ENCODE data around the gene LIMA1.

Gene LIMA1

GRCh38 chr12:50197297-50197727 lies 86.0 kb downstream of the LIMA1 start:
- no peak for ATAC-seq
- no peak for TF ChIP-seq ZC3H10 (CRISPR knock-in tag; IDR thresholded peaks at IDR 0.05)
- TF ChIP-seq TOX (CRISPR knock-in tag; IDR thresholded peaks at IDR 0.05; ENCODE audit: borderline replicate concordance), result no peak
- TF ChIP-seq BACH2 (CRISPR knock-in tag; IDR thresholded peaks at IDR 0.05; ENCODE audit: borderline replicate concordance), result no peak
- no peak for TF ChIP-seq ZFP30 (CRISPR knock-in tag; IDR thresholded peaks at IDR 0.05)
- no peak for TF ChIP-seq POU6F1 (CRISPR knock-in tag; IDR thresholded peaks at IDR 0.05; ENCODE audit: borderline replicate concordance, low read depth)
- no peak for TF ChIP-seq RARB (CRISPR knock-in tag; IDR thresholded peaks at IDR 0.05)
- TF ChIP-seq GLIS3 (CRISPR knock-in tag; IDR thresholded peaks at IDR 0.05), result no peak
- no peak for TF ChIP-seq ZNF565 (CRISPR knock-in tag; conservative IDR thresholded peaks at IDR 0.05; ENCODE audit: low read depth)
- TF ChIP-seq, protein P1, sequence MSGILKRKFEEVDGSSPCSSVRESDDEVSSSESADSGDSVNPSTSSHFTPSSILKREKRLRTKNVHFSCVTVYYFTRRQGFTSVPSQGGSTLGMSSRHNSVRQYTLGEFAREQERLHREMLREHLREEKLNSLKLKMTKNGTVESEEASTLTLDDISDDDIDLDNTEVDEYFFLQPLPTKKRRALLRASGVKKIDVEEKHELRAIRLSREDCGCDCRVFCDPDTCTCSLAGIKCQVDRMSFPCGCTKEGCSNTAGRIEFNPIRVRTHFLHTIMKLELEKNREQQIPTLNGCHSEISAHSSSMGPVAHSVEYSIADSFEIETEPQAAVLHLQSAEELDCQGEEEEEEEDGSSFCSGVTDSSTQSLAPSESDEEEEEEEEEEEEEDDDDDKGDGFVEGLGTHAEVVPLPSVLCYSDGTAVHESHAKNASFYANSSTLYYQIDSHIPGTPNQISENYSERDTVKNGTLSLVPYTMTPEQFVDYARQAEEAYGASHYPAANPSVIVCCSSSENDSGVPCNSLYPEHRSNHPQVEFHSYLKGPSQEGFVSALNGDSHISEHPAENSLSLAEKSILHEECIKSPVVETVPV (CRISPR knock-in tag; IDR thresholded peaks at IDR 0.05), result no peak
- no peak for TF ChIP-seq ARNTL (CRISPR knock-in tag; IDR thresholded peaks at IDR 0.05; ENCODE audit: borderline replicate concordance, low read depth)
- TF ChIP-seq OSR1 (CRISPR knock-in tag; IDR thresholded peaks at IDR 0.05), result no peak
- no peak for TF ChIP-seq ESRRG (CRISPR knock-in tag; IDR thresholded peaks at IDR 0.05)
- TF ChIP-seq TCF4 (CRISPR knock-in tag; IDR thresholded peaks at IDR 0.05; ENCODE audit: borderline replicate concordance), result no peak
- TF ChIP-seq TSHZ2 (CRISPR knock-in tag; IDR thresholded peaks at IDR 0.05), result no peak
- no peak for TF ChIP-seq SNAI2 (CRISPR knock-in tag; IDR thresholded peaks at IDR 0.05)
- no peak for TF ChIP-seq CSDC2 (CRISPR knock-in tag; IDR thresholded peaks at IDR 0.05)
- no peak for TF ChIP-seq PATZ1 (CRISPR knock-in tag; IDR thresholded peaks at IDR 0.05; ENCODE audit: borderline replicate concordance)
- TF ChIP-seq ZFP3 (CRISPR knock-in tag; IDR thresholded peaks at IDR 0.05), result no peak

DNA sequence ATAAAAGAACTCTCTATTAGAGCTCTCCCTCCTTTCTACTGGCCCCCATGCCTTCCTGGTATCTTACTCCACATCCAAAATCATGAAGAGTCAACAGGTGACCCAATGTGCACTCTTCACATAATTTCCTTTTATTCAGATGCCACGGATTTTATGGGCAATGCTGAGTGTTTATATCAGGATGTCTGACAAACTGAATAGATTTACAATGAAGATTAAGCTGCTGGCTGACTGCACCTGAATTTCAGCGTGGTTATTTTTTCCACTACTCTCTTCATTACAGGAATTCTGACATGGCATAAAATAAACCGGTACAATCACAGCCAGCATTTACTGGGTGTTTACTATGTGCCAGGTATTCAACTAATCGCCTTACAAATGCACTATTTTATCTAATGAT lies 86.8 kb downstream of the LIMA1 start:
- no peak for ATAC-seq
- TF ChIP-seq SNAI2 (CRISPR knock-in tag; IDR thresholded peaks at IDR 0.05) (no peak), CSDC2 (CRISPR knock-in tag; IDR thresholded peaks at IDR 0.05) (no peak), OSR1 (CRISPR knock-in tag; IDR thresholded peaks at IDR 0.05) (no peak)

DNA sequence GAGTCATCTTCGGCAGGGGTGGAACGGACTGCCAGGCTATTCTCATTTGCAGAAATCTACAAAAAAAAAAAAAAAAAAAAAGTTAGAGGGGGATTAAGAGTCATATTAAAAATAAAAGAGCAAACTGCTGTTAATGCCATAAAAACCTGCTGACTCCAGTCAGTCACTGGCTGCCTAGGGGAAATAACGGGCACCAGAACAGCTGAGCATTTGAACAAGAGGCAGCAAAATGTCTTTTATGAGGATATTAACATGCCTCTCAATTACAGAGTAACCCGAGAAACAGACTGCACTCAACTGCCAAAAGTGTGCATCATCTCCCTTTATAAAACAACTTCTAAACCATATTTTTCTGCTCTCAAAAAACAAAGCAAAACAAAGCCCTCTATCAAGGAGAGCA lies 87.5 kb downstream of the LIMA1 start:
- ATAC-seq, result peak; percentile 36
- TF ChIP-seq ZFP3 (CRISPR knock-in tag; IDR thresholded peaks at IDR 0.05), result no peak
- no peak for TF ChIP-seq ZNF8 (CRISPR knock-in tag; IDR thresholded peaks at IDR 0.05)
- TF ChIP-seq ZFP30 (CRISPR knock-in tag; IDR thresholded peaks at IDR 0.05), result no peak
- no peak for TF ChIP-seq ZNF70 (CRISPR knock-in tag; IDR thresholded peaks at IDR 0.05)
- no peak for TF ChIP-seq RARB (CRISPR knock-in tag; IDR thresholded peaks at IDR 0.05)
- TF ChIP-seq GLIS3 (CRISPR knock-in tag; IDR thresholded peaks at IDR 0.05), result no peak
- TF ChIP-seq, protein P1 (CRISPR knock-in tag; IDR thresholded peaks at IDR 0.05), result no peak
- no peak for TF ChIP-seq PATZ1 (CRISPR knock-in tag; IDR thresholded peaks at IDR 0.05; ENCODE audit: borderline replicate concordance)
- no peak for TF ChIP-seq PPARA (CRISPR knock-in tag; IDR thresholded peaks at IDR 0.05; ENCODE audit: borderline replicate concordance)
- no peak for TF ChIP-seq POU6F1 (CRISPR knock-in tag; IDR thresholded peaks at IDR 0.05; ENCODE audit: borderline replicate concordance, low read depth)
- TF ChIP-seq ZNF565 (CRISPR knock-in tag; conservative IDR thresholded peaks at IDR 0.05; ENCODE audit: low read depth), result no peak
- TF ChIP-seq ISL1 (CRISPR knock-in tag; IDR thresholded peaks at IDR 0.05), result no peak
- TF ChIP-seq TOX (CRISPR knock-in tag; IDR thresholded peaks at IDR 0.05; ENCODE audit: borderline replicate concordance), result no peak
